ENCODE data around the gene ADAMTS9. TPM values are rescaled to one million over a fixed set of nuclear protein-coding genes. Genes with fewer than 3 reads are reported as not detected.

The ADAMTS9 gene
- polyA plus RNA-seq, 1 experiment = 0.16 TPM

- POLR2A ChIA-PET = no interaction called here
- peaks cover 7% of the 10 kb centered on the region for H3K27me3 ChIP-seq (ENCODE audit: control insufficient read depth, insufficient read depth, low read length)
- no peak for DNase-seq (ENCODE audit: low read depth)
- no peaks in the 10 kb centered on the region for H3K36me3 ChIP-seq (ENCODE audit: control insufficient read depth, insufficient read depth, low read length)
- CTCF ChIA-PET = interaction anchor here (0.6 to 0.8 kb wide), 2 partner anchors 11 to 70 kb away, joined by 3 read pairs; no protein-coding TSS in a partner anchor
- TF ChIP-seq, protein P1, sequence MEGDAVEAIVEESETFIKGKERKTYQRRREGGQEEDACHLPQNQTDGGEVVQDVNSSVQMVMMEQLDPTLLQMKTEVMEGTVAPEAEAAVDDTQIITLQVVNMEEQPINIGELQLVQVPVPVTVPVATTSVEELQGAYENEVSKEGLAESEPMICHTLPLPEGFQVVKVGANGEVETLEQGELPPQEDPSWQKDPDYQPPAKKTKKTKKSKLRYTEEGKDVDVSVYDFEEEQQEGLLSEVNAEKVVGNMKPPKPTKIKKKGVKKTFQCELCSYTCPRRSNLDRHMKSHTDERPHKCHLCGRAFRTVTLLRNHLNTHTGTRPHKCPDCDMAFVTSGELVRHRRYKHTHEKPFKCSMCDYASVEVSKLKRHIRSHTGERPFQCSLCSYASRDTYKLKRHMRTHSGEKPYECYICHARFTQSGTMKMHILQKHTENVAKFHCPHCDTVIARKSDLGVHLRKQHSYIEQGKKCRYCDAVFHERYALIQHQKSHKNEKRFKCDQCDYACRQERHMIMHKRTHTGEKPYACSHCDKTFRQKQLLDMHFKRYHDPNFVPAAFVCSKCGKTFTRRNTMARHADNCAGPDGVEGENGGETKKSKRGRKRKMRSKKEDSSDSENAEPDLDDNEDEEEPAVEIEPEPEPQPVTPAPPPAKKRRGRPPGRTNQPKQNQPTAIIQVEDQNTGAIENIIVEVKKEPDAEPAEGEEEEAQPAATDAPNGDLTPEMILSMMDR (IDR thresholded peaks at IDR 0.05; ENCODE audit: insufficient read depth, low read depth, low read length) = no peak
- H3K4me3 ChIP-seq (ENCODE audit: low read depth, low read length) = no peak overlapping the region
Measured at GRCh38 chr3:64536166-64536565, 151.6 kb downstream of the ADAMTS9 start.

- Histone ChIP-seq H3K27me3 (ENCODE audit: control insufficient read depth, insufficient read depth, low read length) (peaks cover 2% of the 10 kb centered on the region), H3K4me3 (ENCODE audit: low read depth, low read length) (no peak overlapping the region), H3K36me3 (ENCODE audit: control insufficient read depth, insufficient read depth, low read length) (no peaks in the 10 kb centered on the region)
- POLR2A ChIA-PET = no interaction called here
- DNase-seq (ENCODE audit: low read depth) = peak; percentile 20
- TF ChIP-seq, protein P1 (IDR thresholded peaks at IDR 0.05; ENCODE audit: insufficient read depth, low read depth, low read length) = peak; percentile 92
- CTCF ChIA-PET = interaction anchor here (0.6 to 4.9 kb wide), 29 partner anchors 8 to 1217 kb away, joined by 3 to 39 read pairs (median 4); no protein-coding TSS in a partner anchor
Measured at GRCh38 chr3:64533617-64534317, 154.0 kb downstream of the ADAMTS9 start.

DNA sequence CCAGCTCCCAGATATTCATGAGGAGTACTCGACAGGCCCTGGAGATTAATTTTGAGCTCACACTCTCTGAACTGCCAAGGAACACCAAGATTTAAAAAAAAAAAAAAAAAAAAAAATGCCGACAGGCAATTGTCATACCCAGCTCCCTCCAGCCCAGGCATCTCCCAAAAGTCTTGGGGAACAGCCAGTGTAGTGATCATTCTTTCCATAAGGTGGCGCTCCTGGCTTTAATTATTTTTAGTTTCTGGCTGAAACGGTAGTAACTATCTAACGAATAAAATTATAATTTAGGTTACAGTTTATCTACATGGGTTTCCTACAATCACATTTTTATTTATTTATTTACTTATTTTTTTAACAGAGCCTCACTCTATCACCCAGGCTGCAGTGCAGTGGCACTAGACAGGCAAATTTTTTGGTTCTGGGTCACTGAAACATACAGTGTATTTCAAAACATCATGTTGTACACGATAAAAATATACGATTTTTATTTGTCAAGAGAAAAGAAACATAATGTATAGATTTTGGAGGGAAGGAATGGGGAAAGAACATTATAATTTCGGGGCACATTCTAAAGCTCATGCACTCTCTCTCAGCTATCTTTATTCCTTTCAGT, 157.3 kb downstream of the ADAMTS9 start:
- Histone ChIP-seq H3K36me3 (ENCODE audit: control insufficient read depth, insufficient read depth, low read length) (no peaks in the 10 kb centered on the region), H3K27me3 (ENCODE audit: control insufficient read depth, insufficient read depth, low read length) (no peaks in the 10 kb centered on the region), H3K4me3 (ENCODE audit: low read depth, low read length) (no peak overlapping the region)
- POLR2A ChIA-PET = interaction anchor here (0.6 kb wide), 1 partner anchor 184 kb away, joined by 12 read pairs; no protein-coding TSS in a partner anchor
- CTCF ChIA-PET = interaction anchor here (0.6 to 4.9 kb wide), 14 partner anchors 7 to 1606 kb away, joined by 3 to 39 read pairs (median 3); no protein-coding TSS in a partner anchor
- peak; percentile 12 for DNase-seq (ENCODE audit: low read depth)
- TF ChIP-seq, protein P1 (IDR thresholded peaks at IDR 0.05; ENCODE audit: insufficient read depth, low read depth, low read length) = peak; percentile 68

DNA sequence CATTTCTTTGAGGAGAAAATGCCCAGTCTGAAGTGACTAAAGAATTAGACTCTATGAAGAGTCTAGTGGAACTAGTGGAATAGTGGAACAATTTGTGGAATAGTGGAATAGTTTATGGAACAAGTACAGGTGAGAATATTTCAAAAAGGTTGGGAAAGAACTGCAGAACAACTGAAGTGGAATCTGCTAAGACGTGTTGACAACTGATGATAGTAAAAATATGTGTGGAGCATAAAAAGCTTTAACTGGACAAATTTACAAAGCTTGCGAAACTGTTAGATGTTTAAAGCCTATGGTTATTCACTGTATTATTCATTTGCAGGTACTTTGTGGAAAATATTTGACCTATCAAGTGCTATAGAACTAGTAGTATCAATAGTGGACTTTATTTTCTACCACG, 164.5 kb downstream of the ADAMTS9 start:
- ChIA-PET POLR2A (no interaction called here), CTCF (interaction anchor here (5.0 kb wide), 1 partner anchor 9 kb away, joined by 39 read pairs; no protein-coding TSS in a partner anchor)
- H3K4me3 ChIP-seq (ENCODE audit: low read depth, low read length) = no peak overlapping the region
- H3K36me3 ChIP-seq (ENCODE audit: control insufficient read depth, insufficient read depth, low read length) = no peaks in the 10 kb centered on the region
- no peaks in the 10 kb centered on the region for H3K27me3 ChIP-seq (ENCODE audit: control insufficient read depth, insufficient read depth, low read length)
- no peak for DNase-seq (ENCODE audit: low read depth)
- TF ChIP-seq, protein P1 (IDR thresholded peaks at IDR 0.05; ENCODE audit: insufficient read depth, low read depth, low read length) = no peak

DNA sequence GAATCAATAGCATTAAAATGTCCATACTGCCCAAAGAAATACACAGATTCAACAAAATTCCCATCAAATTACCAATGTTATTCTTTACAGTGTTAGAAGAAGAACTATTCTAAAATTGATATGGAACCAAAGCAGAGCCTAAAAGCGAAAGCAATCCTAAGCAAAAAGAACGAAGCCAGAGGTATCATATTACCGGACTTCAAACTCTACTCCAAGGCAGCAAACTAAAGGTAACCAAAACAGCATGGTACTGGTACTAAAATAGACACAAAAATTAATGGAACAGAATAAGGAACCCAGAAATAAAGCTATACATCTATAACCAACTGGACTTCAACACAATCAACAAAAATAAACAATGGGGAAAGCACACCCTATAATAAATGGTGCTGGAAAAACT, 167.5 kb downstream of the ADAMTS9 start:
- TF ChIP-seq, protein P1 (IDR thresholded peaks at IDR 0.05; ENCODE audit: insufficient read depth, low read depth, low read length) = no peak
- ChIA-PET CTCF (interaction anchor here (1.6 to 2.9 kb wide), 2 partner anchors 10 to 13 kb away, joined by 5 to 15 read pairs; no protein-coding TSS in a partner anchor), POLR2A (no interaction called here)
- H3K27me3 ChIP-seq (ENCODE audit: control insufficient read depth, insufficient read depth, low read length) = no peaks in the 10 kb centered on the region
- no peaks in the 10 kb centered on the region for H3K36me3 ChIP-seq (ENCODE audit: control insufficient read depth, insufficient read depth, low read length)
- DNase-seq (ENCODE audit: low read depth) = no peak
- no peak overlapping the region for H3K4me3 ChIP-seq (ENCODE audit: low read depth, low read length)

All from BJ (cell line).